ENCODE data around the gene IQGAP2.

The IQGAP2 gene

DNA sequence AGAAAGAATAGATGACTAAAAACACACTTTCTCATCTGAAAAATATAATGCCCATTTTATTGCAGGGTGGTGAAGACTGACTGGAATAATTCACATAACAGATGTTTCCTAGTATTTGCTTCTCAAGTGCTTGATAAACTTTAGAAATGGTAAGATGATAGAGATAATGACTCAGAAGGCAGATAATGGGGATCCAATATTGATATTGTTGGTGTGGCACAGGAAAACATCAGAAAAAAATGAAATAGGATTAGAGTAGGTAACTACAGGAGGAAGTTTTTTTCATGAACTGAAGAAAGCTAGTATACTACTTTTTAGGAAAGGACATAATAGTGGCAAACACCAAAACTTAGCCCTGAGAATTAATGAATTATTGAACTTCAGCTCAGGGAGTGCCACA lies 240.3 kb downstream of the IQGAP2 start:
- no peak for TF ChIP-seq CTCF (IDR thresholded peaks at IDR 0.05; ENCODE audit: extremely low read depth, insufficient read depth, missing control alignments)
- DNase-seq (ENCODE audit: low spot score): no peak
- in situ Hi-C loops (cut with MboI; ENCODE audit: low pct_unique_long_range_greater_than_20kb, low sequenced_read_pairs, unreplicated experiment): no loop called here

DNA sequence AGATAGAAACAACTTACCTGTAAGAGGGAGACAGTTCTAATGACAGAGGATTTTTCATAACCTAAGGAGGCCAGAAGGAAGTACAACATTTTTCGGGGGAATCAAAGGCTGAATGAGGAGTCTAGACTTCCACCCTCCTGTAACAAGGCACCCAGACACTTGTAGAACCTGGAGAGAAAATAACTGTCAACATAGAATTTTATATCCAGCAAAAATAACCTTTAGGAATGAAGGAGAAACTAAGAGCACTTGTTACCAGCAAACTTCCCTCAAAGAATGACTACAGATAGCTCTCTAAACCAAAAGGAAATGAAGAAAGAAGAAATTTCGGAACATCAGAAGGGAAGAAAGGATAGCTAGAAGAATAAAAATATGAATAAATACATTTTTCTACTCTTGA lies 246.1 kb downstream of the IQGAP2 start:
- in situ Hi-C loops (cut with MboI; ENCODE audit: low pct_unique_long_range_greater_than_20kb, low sequenced_read_pairs, unreplicated experiment): no loop called here
- DNase-seq (ENCODE audit: low spot score): no peak
- TF ChIP-seq CTCF (IDR thresholded peaks at IDR 0.05; ENCODE audit: extremely low read depth, insufficient read depth, missing control alignments): no peak

- in situ Hi-C loops (cut with MboI; ENCODE audit: low pct_unique_long_range_greater_than_20kb, low sequenced_read_pairs, unreplicated experiment): no loop called here
- TF ChIP-seq CTCF (IDR thresholded peaks at IDR 0.05; ENCODE audit: extremely low read depth, insufficient read depth, missing control alignments): no peak
- no peak for DNase-seq (ENCODE audit: low spot score)
Measured at GRCh38 chr5:76652809-76653414, 249.8 kb downstream of the IQGAP2 start.

DNA sequence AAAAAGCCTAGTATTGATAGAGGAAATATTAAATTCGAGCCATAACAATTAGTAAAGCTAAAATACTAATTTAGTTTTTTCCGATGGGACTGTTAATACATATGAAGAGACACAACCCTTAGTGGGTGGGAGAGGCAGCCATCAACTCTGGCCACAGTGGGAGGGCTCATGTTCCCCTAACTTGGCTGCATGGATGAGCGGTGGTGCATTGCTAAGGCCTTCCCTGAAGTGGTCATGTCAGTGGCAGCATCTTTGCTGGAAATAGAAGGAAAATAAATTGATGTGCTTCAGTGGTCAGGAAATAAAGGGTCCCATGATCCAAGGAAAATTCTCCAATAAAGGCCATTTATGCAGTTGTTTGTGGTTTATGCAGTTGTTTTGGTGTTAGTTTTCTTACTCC lies 254.0 kb downstream of the IQGAP2 start:
- DNase-seq (ENCODE audit: low spot score): no peak
- TF ChIP-seq CTCF (IDR thresholded peaks at IDR 0.05; ENCODE audit: extremely low read depth, insufficient read depth, missing control alignments): no peak
- in situ Hi-C loops (cut with MboI; ENCODE audit: low pct_unique_long_range_greater_than_20kb, low sequenced_read_pairs, unreplicated experiment): no loop called here

- in situ Hi-C loops (cut with MboI; ENCODE audit: low pct_unique_long_range_greater_than_20kb, low sequenced_read_pairs, unreplicated experiment): no loop called here
- DNase-seq (ENCODE audit: low spot score): no peak
- no peak for TF ChIP-seq CTCF (IDR thresholded peaks at IDR 0.05; ENCODE audit: extremely low read depth, insufficient read depth, missing control alignments)
Measured at GRCh38 chr5:76657683-76658311, 254.7 kb downstream of the IQGAP2 start.

- no peak for DNase-seq (ENCODE audit: low spot score)
- TF ChIP-seq CTCF (IDR thresholded peaks at IDR 0.05; ENCODE audit: extremely low read depth, insufficient read depth, missing control alignments): no peak
- in situ Hi-C loops (cut with MboI; ENCODE audit: low pct_unique_long_range_greater_than_20kb, low sequenced_read_pairs, unreplicated experiment): no loop called here
Measured at GRCh38 chr5:76660360-76660759, 257.3 kb downstream of the IQGAP2 start.
